BLaER1 treated with 17β-estradiol and CSF1 and Interleukin-3, amounts not matched to agents 10 nM and 100 nM (cell line): ENCODE results near the gene LRCH1.

Source experiments
- H3K27ac ChIP-seq, 11 experiments: shearing (Covaris generic); formaldehyde crosslinking; 2 replicates each; pipeline ENCODE4 v1.8.1; 2022
- H3K27me3 ChIP-seq, 11 experiments: shearing (Covaris generic); formaldehyde crosslinking; 2 replicates each; pipeline ENCODE4 v1.8.1; 2022
- H3K36me3 ChIP-seq, 11 experiments: shearing (Covaris generic); formaldehyde crosslinking; 2 replicates each; pipeline ENCODE4 v1.8.1; 2022
- H3K4me1 ChIP-seq, 10 experiments: shearing (Covaris generic); formaldehyde crosslinking; 2 replicates each; pipeline ENCODE4 v1.8.1; 2022
- H3K4me2 ChIP-seq, 11 experiments: shearing (Covaris generic); formaldehyde crosslinking; 2 replicates each; pipeline ENCODE4 v1.8.1; 2022
- H3K4me3 ChIP-seq, 10 experiments: shearing (Covaris generic); formaldehyde crosslinking; 2 replicates each; pipeline ENCODE4 v1.8.1; 2022
- H3K9ac ChIP-seq, 11 experiments: shearing (Covaris generic); formaldehyde crosslinking; 2 replicates each; pipeline ENCODE4 v1.8.1; 2022
- H3K9me3 ChIP-seq, 11 experiments: shearing (Covaris generic); formaldehyde crosslinking; replicated peaks in 1 of 11; 2 replicates each; pipeline ENCODE4 v1.8.1; 2022
- H4K20me1 ChIP-seq, 11 experiments: shearing (Covaris generic); formaldehyde crosslinking; 2 replicates each; pipeline ENCODE4 v1.8.1; 2022
- Cebpa-rat ChIP-seq, 11 experiments: shearing (Covaris generic); IDR thresholded peaks; 2 replicates each; pipeline ENCODE4 v1.8.1; 2022

Gene LRCH1

DNA sequence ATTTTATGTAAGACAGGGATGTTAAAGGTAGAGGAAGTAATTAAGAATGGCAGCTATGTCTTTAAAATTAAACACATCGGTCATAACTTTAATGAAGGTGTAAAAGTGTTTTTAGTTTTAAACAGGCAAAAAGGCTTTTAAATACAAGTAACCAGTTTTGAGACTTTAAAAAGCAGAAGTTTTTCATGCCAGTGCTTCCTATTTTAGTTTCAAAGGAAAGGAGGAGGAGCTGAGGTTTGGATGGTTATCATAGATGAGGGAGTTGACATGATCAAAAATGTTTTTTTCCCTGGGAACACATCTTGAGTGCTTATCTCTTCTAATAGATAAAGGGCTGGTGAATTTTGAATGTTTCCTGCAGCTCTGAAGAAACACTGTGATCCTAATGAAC is 42.9 kb downstream of the LRCH1 start:
- Histone ChIP-seq H3K27me3 (no peaks in the 10 kb centered on the region), H3K4me3 (peak overlapping the region in 6 of 10 experiments; percentile 3 to 35 (median 20); a peak in 7 of 20 replicates), H3K4me1 (peaks cover 91 to 100% (median 96%) of the 10 kb centered on the region in 10 experiments), H3K27ac (peak overlapping the region; percentile 61 to 95 (median 91); a peak in 21 of 22 replicates), H3K9ac (peak overlapping the region; percentile 18 to 77 (median 59); a peak in 18 of 22 replicates), H3K9me3 (no peaks in the 10 kb centered on the region), H4K20me1 (peaks cover 0 to 53% (median 24%) of the 10 kb centered on the region in 11 experiments; a peak in 16 of 22 replicates), H3K4me2 (peak overlapping the region; percentile 80 to 97 (median 86)), H3K36me3 (no peaks in the 10 kb centered on the region)
- no peak for TF ChIP-seq Cebpa-rat (IDR thresholded peaks at IDR 0.05)

DNA sequence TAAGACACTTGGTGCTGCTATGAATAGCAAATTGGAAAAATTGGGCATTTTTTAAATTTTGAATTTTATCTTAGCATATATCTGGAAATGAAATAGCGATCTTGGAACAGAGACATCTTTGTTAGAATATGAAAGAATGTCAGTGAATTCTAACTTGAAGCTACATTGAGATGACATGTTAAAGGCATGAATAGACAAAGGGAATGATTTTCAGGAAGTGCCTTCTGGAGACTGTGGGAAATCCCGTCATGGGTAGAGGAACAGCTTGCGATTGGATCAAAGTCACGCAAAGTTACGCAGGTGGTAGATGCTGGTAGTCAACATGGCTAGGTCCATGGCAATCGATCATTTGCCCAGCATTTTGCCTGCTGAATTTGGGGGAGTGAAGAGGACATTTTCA is 43.5 kb downstream of the LRCH1 start:
- peaks cover 94 to 100% (median 96%) of the 10 kb centered on the region in 10 experiments for H3K4me1 ChIP-seq
- peak overlapping the region in 10 of 11 experiments; percentile 82 to 95 (median 92); a peak in 20 of 22 replicates for H3K27ac ChIP-seq
- H3K9me3 ChIP-seq = no peaks in the 10 kb centered on the region
- peaks cover 0 to 53% (median 24%) of the 10 kb centered on the region in 11 experiments; a peak in 16 of 22 replicates for H4K20me1 ChIP-seq
- no peaks in the 10 kb centered on the region for H3K27me3 ChIP-seq
- peak overlapping the region in 6 of 11 experiments; percentile 3 to 83 (median 65); a peak in 10 of 22 replicates for H3K9ac ChIP-seq
- H3K4me3 ChIP-seq = peak overlapping the region in 3 of 10 experiments; percentile 18 to 29 (median 24); a peak in 4 of 20 replicates
- H3K36me3 ChIP-seq = no peaks in the 10 kb centered on the region
- no peak for TF ChIP-seq Cebpa-rat (IDR thresholded peaks at IDR 0.05)
- H3K4me2 ChIP-seq = peak overlapping the region; percentile 80 to 97 (median 86)

DNA sequence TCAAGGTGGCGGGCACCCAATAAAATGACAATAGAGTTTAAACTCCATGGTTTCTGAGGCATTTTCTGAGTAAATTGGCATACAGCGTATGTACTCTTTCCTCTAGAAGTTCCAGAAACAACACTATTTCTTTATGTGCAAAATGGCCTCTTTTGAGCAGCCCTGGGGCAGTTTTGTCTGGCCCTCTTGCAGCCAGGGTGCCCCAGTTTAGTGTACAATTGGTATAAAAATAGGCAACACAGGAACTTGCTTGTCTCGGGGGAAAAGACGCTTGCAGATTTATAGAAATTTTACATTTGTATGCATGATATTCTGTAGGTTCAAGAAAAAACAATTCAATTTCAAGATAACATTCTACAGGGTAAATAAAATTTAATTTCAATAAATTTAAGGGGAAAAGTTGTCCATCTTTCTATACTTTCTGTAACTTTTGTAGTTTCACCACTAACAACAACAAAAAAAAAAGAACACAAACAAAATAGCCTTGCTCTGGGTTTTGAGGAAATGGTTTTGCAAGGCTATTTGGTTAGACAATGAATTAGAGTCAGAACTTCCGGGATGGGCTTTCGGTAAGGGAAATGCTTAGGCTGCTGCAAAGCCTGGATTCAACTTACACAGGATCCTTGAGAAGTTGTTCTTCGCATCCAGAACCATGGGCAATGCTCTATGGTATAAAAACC is 45.3 kb downstream of the LRCH1 start:
- Histone ChIP-seq H3K4me3 (peak overlapping the region; percentile 43 to 55 (median 51); a peak in 18 of 20 replicates), H3K27ac (peak overlapping the region; percentile 81 to 95 (median 91)), H3K27me3 (no peaks in the 10 kb centered on the region), H3K4me1 (peaks cover 94 to 100% (median 96%) of the 10 kb centered on the region in 10 experiments), H3K36me3 (0 out of 22 replicates have a peak, but pooled peaks cover 0 to 3% (median 0%) of the 10 kb centered on the region in 11 experiments), H3K4me2 (peak overlapping the region; percentile 80 to 97 (median 86)), H4K20me1 (peaks cover 0 to 52% (median 23%) of the 10 kb centered on the region in 11 experiments; a peak in 16 of 22 replicates), H3K9ac (peak overlapping the region; percentile 70 to 83 (median 77)), H3K9me3 (no peaks in the 10 kb centered on the region)
- TF ChIP-seq Cebpa-rat (IDR thresholded peaks at IDR 0.05) = peak in 4 of 11 experiments; percentile 24 to 54 (median 36); a peak in 5 of 22 replicates

DNA sequence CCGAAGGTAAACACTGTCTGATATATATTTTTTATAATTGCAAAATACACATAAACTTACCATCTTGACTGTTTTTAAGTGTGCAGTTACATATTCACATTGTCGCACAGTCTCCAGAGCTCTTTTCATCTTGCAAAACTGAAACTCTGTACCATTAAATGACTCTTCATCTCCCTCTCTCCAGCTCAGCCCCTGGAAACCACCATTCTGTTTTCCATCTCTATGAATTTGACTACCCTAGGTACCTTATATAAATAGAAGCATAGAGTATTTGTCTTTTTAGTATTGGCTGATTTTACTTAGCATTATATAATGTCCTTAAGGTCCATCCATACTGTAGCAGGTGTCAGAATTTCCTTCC is 45.8 kb downstream of the LRCH1 start:
- Histone ChIP-seq H3K4me2 (peak overlapping the region; percentile 80 to 97 (median 86)), H3K4me1 (peaks cover 90 to 99% (median 93%) of the 10 kb centered on the region in 10 experiments), H3K27me3 (no peaks in the 10 kb centered on the region), H3K36me3 (0 out of 22 replicates have a peak, but pooled peaks cover 0 to 3% (median 0%) of the 10 kb centered on the region in 11 experiments), H3K9ac (peak overlapping the region in 10 of 11 experiments; percentile 58 to 83 (median 78); a peak in 21 of 22 replicates), H3K4me3 (peak overlapping the region; percentile 43 to 55 (median 51); a peak in 18 of 20 replicates), H3K9me3 (no peaks in the 10 kb centered on the region), H3K27ac (peak overlapping the region; percentile 39 to 95 (median 91); a peak in 20 of 22 replicates), H4K20me1 (peaks cover 0 to 52% (median 19%) of the 10 kb centered on the region in 11 experiments; a peak in 16 of 22 replicates)
- TF ChIP-seq Cebpa-rat (IDR thresholded peaks at IDR 0.05) = no peak

DNA sequence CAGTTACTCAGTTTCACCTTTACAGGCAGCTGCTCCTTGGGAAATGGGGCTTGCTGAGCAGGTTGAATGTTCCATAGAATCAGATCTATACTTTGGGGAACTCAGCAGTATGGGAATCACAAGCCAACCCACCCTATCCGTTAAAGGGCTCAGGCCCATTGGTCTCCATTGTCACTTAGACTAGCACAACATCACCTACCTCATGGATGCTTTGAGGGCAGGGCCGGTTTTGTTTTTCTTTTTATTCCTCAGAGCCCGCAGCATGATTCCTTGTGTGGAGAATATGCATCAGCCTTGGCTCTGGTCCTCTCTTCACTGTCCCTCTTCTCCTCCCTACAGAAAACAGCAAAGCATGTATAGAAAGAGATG is 48.0 kb downstream of the LRCH1 start:
- peaks cover 89 to 98% (median 93%) of the 10 kb centered on the region in 10 experiments for H3K4me1 ChIP-seq
- peak overlapping the region; percentile 80 to 97 (median 86) for H3K4me2 ChIP-seq
- H3K27ac ChIP-seq = peak overlapping the region in 9 of 11 experiments; percentile 43 to 95 (median 93); a peak in 16 of 22 replicates
- H3K9ac ChIP-seq = no peak overlapping the region; a peak in 2 of 22 replicates
- no peaks in the 10 kb centered on the region for H3K27me3 ChIP-seq
- H3K4me3 ChIP-seq = no peak overlapping the region
- peaks cover 0 to 56% (median 3%) of the 10 kb centered on the region in 11 experiments; a peak in 8 of 22 replicates for H4K20me1 ChIP-seq
- no peaks in the 10 kb centered on the region for H3K9me3 ChIP-seq
- H3K36me3 ChIP-seq = 0 out of 22 replicates have a peak, but pooled peaks cover 0 to 3% (median 0%) of the 10 kb centered on the region in 11 experiments
- TF ChIP-seq Cebpa-rat (IDR thresholded peaks at IDR 0.05) = no peak

DNA sequence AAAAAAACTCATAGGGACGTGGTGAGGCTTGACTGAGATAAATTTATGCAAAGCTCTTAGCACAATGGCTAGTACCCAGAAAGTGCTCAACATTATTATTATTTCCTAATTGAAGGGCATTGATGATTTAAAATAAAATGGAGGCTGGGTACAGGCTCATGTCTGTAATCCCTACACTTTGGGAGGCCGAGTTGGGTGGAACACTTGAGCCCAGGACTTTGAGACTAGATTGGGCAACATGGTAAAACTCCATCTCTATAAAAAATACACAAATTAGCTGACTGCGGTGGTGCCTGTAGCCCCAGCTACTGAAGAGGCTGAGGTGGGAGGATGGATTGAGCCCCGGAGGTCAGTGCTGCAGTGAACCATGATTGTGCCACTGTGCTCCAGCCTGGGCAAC is 49.6 kb downstream of the LRCH1 start:
- no peak overlapping the region for H3K9ac ChIP-seq
- H3K9me3 ChIP-seq = no peaks in the 10 kb centered on the region
- H3K27me3 ChIP-seq = no peaks in the 10 kb centered on the region
- TF ChIP-seq Cebpa-rat (IDR thresholded peaks at IDR 0.05) = no peak
- peak overlapping the region; percentile 39 to 97 (median 85); a peak in 20 of 22 replicates for H3K4me2 ChIP-seq
- peaks cover 0 to 66% (median 9%) of the 10 kb centered on the region in 11 experiments; a peak in 11 of 22 replicates for H4K20me1 ChIP-seq
- no peak overlapping the region for H3K4me3 ChIP-seq
- peaks cover 89 to 98% (median 93%) of the 10 kb centered on the region in 10 experiments for H3K4me1 ChIP-seq
- H3K27ac ChIP-seq = peak overlapping the region in 3 of 11 experiments; percentile 31 to 94 (median 94); a peak in 2 of 22 replicates
- H3K36me3 ChIP-seq = 0 out of 22 replicates have a peak, but pooled peaks cover 0 to 3% (median 0%) of the 10 kb centered on the region in 11 experiments

DNA sequence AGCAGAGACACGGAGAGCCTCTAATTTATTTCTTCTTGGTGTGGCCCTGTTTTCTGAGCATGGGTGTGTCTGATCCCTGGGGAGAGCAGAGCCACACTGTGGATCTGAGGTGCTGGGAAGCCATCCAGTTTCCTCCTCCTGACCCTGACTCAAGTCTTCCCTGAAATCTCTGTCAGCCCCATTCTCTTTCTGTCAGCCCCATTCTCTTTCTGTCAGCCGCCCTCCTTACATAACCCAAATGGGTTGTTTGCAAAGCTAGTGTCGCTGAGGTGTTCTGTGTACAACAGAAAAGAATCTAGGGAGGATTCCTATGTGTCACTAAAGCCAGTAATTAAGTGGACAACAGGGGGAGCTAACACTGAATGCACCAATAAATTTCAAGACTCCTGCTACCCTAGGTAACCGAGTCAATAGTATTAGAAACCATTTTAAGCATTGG is 50.2 kb downstream of the LRCH1 start:
- Histone ChIP-seq H4K20me1 (peaks cover 5 to 72% (median 15%) of the 10 kb centered on the region in 11 experiments; a peak in 13 of 22 replicates), H3K36me3 (0 out of 22 replicates have a peak, but pooled peaks cover 0 to 3% (median 0%) of the 10 kb centered on the region in 11 experiments), H3K4me2 (peak overlapping the region; percentile 3 to 97 (median 62); a peak in 13 of 22 replicates), H3K9ac (no peak overlapping the region), H3K4me3 (no peak overlapping the region), H3K27ac (peak overlapping the region in 2 of 11 experiments; percentile 5 to 7; a peak in 1 of 22 replicates), H3K27me3 (no peaks in the 10 kb centered on the region), H3K9me3 (no peaks in the 10 kb centered on the region), H3K4me1 (peaks cover 89 to 98% (median 93%) of the 10 kb centered on the region in 10 experiments)
- TF ChIP-seq Cebpa-rat (IDR thresholded peaks at IDR 0.05) = no peak

DNA sequence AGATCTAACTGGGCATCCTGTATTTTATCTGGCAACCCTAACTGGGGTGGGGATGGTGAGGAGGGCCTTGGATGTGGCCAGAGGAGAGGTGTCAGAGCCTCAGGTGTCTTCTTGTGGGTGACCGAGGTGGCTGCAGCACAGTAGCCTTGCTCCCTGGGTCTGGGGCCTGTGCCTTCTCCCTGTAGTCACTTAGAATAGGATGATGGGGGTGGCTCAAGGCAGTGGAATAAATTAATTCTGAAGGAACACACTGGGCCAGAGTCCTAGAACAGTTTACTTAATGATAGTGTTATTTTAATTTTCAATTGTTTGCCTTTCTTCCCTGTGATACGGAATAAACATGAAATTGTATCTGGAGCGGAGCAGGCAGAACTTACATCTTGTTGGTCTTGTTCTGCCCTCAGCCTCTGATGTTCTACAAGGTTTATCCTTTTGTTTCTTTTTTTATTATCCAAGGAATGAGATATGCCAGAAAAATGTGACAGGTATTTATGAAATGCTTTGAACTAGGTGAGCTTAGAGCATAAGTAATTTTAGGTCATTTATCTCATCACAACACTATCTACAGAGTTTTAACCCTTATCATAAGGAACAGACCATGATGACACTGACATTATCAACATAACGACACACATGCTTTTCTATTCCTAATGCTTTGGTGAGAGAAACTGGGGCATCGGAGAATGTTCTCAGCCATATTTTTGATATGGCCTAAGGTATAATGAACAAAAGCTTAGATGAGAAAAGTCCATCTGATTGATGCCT is 51.4 kb downstream of the LRCH1 start:
- H3K9ac ChIP-seq = 0 out of 22 replicates have a peak overlapping the region, but pooled peaks of 1 of the 11 experiments have one; percentile 31
- H3K9me3 ChIP-seq = no peaks in the 10 kb centered on the region
- H3K4me2 ChIP-seq = peak overlapping the region; percentile 64 to 91 (median 86); a peak in 21 of 22 replicates
- no peaks in the 10 kb centered on the region for H3K27me3 ChIP-seq
- H3K27ac ChIP-seq = peak overlapping the region in 4 of 11 experiments; percentile 11 to 80 (median 13); a peak in 4 of 22 replicates
- H4K20me1 ChIP-seq = peaks cover 9 to 85% (median 17%) of the 10 kb centered on the region in 11 experiments; a peak in 13 of 22 replicates
- peaks cover 90 to 99% (median 94%) of the 10 kb centered on the region in 10 experiments for H3K4me1 ChIP-seq
- TF ChIP-seq Cebpa-rat (IDR thresholded peaks at IDR 0.05) = no peak
- H3K4me3 ChIP-seq = no peak overlapping the region
- 0 out of 22 replicates have a peak, but pooled peaks cover 0 to 3% (median 0%) of the 10 kb centered on the region in 11 experiments for H3K36me3 ChIP-seq
